Measurements from ENCODE around the gene HOXC10.

HOXC10 gene

DNA sequence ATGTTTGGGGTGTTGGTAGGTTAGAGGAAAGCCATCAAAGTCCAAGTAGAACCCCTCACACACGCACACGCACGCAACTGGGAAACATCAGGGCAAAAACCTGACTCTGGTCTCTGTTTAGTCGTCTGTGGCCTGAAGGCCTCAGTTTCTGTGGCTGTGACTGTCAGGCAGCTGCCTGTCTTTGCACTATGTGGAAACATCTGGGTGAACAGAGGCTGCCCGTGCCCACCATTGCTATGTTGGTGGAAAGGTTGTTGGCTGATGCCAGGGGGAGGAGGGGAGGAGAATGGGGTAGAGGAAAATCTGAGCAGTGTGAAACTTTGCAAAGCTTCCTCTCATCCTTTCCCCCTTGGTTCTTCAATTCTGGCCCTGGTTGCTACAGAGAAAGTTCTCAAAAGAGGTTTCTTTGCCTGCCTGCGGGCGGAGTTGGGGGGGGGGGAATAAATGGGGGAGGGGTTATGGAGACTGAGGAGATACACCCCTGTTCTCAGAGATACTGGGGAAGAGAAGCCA, 7.5 kb downstream of the HOXC10 start:
- no peak for DNase-seq

DNA sequence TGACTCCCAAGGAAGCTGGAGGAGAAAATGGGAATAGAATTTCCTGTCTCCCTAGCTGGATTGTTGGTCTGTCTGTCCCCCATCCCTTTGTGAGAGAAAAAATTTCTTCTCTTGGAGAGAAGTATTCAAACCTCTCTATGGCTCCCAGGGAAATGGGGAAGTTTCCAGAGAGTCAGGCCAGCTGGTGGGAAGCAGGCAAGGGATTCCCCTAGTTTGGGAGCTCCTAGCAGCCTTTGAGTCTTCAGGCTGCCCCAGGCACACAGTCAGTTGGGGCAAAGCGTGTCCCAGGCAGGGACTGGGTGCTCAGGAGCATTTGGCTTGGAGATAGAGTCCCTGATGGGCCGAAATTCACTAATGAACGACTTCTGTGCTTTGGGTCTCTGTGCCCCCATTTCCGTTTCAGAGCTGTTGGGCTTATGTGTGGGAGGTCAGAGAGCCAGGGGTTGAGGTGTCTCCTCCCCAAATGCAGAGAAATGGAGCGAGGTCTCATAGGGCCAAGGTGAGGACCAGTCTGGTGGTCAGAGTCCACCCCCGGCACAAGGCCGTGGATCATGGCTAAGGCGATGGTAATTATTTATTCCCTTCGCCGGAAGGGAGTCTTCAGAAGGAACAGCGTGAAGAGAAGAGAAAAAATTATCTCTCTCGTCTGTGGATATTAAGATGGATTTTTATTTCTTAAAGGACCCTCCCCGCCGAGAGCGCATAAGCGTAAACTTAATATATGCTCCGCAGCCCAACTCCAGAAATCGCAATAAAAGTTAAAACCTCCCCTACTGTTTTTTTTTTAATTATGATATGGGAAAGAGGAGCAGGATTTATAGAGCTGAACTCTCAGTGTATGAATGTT, 8.4 kb downstream of the HOXC10 start:
- DNase-seq = peak in 1 of 2 donors; percentile 9

DNA sequence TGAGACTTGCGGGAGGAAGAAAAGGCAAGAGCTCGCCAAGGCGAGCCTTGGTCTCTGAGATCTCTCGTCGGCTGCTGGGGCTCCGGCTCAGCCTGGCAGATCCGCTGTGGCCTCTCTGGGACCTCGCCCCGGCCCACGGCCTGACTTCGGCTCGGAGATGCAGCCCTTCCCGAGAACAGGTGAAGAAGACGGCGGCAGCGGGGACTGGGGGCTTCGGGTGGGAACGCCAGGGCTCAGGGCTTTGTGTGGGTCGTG, 9.0 kb downstream of the HOXC10 start:
- no peak for DNase-seq

DNA sequence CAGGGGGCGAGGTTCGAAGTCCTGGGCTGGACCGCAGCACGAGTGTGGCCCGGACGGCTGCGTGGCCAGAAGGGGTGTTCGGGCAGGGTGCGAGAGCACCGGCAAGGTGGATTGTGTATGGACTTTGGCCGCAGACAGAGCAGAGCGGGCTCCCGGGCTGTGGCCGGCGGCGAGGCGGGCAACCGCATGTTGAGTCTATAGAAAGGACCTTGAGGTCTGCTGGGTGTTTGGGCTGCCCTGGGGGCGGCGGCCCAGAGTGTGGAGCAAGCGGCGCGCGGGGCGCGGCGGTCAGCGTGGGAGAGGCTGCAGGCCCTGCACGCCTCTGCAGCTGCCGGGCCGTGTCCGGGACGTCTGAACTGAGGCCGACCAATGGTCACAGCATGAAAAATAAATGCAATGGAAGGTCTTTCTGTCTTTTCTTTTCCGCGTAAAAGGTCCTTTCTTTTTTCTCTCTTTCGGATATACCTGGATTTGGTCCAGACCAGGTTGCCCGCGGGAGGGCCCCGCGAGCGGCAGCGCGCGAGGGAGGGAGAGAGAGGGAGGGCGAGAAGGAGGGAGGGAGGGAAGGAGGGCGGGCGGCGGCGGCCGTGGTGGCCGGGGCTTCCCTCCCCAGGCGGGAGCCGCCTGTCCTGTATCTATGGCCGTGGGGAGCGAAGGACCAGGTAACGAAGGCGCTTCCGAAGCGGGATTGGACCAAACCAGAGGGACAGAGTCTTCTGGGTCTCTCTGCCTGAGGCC, 9.5 kb downstream of the HOXC10 start:
- no peak for DNase-seq

DNA sequence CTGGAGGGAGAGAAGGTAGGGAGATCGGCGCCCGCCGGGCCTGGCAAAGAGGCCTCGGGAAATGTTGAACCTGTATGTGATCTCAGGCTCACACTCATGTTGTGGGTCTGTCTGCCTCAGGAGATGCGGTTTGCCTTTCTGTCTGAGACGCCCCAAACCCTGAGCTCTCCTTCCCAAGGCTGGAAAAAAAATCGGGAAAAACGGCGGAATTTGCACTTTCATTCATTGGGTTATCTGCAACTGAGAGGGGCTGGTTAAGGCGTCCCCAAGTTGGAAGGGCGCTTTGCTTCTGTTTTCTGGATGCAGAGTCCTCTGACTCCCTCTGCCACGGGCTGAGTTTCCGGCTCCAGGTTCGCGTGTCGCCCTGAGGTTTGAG, 10.0 kb downstream of the HOXC10 start:
- DNase-seq = no peak

DNA sequence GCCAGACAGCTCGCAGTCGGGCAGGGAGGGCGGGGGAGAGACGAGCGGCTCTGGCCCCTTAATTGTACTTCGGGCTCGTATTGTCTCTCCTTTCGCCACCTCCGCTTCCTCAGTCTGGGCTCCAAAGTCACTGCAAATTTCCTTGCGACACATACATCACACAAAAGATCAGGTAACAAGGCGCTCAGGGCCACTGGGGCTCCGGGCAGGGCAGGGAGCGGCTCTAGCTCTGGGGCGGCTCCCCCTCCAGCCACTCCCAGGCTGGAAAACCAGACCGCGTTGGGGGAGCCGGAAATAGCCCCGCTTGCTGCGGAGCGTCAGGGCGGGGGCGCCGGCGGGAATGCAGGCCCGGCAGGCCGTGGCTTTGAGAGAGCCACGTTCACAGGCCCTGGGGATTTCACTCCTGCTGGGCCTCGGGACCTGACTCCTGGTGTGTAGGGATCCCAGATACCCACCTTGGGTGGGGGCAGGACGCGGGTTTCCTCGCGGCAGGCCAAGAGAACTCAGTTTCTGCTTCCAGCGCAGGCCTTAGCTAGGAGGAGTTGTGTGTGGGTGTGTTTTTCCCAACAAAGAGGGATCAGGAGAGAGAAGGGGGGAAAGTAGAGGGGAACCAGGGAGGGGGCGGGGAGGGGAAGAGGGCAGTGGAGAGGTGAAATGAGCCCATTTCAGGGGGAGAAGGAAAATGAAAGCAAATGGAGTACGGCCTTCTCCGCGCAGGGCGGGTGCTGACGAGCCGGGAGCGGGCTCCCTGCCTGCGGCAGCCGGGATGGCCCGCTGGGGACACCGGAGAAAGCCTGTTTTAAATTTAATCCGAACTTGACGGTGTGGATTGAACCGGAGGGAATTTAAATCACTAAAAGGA, 10.7 kb downstream of the HOXC10 start:
- DNase-seq = peak in 1 of 2 donors; percentile 12

DNA sequence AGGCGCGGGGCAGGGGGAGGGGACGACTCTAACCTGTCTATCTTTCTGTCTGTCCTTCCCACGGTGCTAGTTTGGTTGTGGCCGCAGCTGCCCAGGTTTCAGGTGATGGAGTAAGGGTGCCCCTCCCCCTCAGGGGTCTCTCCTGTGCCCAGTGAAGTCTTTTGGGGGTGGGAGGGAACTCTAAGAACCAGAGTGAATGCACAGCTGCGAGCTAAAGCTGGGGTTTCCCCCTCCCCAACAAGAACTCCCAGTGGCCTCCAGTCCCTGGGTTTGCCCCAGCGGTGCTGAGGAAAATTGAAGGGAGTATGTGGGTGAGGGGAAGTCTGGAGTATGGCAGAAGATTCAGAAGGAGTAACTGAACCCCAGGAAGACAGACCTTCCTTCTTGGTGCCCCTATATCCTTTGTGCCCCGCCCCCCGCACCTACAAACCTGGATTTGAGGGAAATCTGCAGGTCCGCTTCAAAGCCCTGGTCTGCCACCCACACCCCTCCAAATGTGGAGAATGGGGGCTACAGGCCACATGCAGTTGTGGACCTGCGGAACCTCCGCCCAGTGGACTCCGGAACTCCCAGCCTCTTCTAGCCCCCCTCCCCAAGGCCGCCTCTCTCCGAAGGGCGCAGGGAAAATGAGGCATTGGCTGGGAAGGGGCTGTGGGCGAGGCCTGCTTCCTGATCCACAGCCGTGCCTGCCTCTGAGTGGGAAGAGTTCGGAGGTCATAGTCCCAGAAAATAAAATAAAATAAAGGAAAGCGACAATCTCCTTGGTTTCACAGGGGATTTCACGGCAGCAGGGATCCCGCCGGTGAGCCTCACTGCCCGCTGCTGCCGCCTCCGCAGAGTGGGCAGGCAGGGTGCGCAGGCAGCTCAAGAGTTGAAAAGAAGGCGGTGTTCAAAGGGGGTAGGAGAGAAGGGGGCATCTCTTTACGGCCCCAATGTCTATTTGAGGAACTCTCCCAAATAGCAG, 11.6 kb downstream of the HOXC10 start:
- no peak for DNase-seq

DNA sequence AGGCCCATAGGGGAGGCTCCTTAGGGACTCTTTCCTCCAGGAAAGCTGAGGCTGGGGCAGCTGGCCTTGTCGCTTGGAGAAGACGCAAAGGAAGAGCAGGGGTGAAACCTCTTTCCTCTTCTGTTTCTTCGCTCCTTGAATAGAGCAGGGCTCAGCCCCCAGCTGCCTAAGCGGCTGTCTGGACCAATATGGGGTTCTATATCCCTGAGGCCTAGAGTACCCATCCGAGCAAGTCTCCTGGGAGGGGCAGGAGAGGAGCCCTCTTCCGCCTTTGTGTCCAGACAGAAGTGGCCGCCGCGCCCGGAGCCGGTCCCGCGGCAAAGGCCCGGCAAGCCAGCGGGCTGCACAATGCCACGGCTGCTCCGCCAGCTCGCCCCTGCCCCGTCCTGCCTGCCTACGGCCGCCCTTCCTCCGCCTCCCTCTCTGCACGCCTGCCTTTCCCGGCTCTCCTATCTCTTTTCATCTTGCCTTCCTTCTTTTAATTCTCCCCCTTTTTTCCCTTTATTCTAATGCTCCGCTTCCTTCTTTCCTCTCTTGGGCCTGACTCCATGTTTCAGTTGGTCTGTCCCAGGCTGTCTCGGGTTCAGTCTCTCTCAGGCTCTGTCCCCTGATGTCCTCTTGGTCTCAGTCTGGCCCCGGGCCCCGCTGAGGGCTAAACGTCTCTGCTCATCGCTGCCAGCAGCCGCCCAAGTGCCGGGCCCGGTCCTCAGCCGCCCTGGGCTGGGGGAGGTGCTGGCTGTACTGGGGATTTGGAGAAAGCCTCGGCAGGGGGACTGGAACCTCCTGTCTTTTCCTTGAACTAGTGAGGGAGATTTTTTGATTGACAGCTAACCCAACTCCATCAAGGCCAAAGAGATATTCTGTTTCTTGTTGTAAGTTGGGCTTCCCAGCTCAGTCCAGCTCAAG, 12.5 kb downstream of the HOXC10 start:
- DNase-seq = no peak

DNA sequence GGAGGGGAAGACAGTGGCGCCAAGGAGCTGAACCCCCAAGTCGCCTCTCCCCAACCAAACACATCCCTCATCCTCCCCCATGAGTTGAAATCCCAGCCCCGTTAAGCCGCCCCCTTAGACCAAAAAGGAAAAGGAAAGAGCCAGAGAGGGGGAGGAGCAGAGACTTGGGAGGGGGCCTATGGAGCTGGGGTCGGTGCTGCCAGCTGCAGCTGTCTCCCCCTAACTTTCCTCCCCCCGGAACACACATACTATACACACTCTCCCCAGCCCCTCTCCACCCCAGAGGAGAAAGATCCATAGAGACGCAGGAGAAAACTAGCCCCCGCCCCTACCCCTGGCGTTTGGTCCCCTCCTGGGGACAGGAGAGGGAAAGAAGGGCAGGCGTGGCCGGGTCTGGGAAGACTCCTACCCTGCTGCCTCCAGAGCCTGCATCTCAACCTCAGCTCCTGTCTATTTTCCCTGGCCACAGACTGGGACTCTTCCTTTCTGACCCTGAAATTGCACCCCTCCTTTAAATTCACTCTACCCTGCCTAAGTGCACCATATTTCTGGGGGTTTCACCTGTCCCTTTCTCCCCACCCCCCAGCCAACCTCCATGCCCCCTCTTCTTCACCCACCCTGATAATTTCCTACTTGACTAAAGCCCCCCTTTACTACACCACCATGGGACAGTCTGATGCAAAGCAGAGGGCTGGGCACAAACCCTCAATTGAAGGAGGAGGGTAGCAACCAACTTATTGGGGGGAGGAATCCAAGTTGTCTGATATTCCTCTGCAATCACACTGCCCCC, 13.4 kb downstream of the HOXC10 start:
- DNase-seq = no peak

DNA sequence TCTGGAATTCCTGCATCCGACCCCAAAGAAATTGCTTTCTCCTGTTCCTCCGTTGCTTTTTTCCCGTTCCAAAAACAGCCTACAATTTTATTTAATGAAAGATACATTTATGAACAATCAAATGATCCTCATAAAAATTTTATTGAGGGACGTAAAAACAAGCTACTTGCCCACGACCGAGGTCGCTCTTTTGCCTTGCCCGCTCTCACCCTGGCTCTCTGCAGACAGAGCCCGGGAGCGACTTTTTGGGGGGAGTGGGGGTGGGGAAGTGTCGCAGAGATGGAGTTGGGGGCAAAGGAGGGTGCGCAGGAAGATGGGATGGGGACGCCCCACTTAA, 13.9 kb downstream of the HOXC10 start:
- no peak for DNase-seq

DNA sequence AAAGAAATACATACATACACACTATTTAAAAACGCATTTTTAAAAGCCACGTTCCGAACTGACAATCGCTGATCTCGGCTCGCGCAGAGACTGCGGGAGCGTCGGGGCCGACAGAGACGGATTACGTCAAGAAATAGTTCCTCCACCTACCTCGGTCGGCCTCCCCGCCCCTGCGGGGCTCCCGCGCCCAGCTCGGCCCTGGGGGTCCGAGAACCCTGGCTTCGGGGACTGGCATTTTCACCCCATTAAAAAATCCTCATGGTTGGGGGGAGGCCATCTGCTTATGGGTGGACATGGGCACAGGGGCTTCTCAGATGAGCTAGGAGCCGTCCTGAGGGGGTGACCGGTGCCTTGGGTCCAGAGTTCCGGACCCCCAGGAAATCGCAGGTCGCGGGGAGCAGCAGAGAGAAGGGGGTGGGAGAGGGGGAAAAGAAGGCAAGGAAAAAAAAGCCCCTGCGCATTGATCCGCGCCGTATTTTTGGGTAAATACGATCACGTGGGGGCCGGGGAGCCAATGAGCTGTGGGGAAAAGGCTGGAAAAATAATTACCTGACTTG, 14.7 kb downstream of the HOXC10 start:
- DNase-seq = no peak

DNA sequence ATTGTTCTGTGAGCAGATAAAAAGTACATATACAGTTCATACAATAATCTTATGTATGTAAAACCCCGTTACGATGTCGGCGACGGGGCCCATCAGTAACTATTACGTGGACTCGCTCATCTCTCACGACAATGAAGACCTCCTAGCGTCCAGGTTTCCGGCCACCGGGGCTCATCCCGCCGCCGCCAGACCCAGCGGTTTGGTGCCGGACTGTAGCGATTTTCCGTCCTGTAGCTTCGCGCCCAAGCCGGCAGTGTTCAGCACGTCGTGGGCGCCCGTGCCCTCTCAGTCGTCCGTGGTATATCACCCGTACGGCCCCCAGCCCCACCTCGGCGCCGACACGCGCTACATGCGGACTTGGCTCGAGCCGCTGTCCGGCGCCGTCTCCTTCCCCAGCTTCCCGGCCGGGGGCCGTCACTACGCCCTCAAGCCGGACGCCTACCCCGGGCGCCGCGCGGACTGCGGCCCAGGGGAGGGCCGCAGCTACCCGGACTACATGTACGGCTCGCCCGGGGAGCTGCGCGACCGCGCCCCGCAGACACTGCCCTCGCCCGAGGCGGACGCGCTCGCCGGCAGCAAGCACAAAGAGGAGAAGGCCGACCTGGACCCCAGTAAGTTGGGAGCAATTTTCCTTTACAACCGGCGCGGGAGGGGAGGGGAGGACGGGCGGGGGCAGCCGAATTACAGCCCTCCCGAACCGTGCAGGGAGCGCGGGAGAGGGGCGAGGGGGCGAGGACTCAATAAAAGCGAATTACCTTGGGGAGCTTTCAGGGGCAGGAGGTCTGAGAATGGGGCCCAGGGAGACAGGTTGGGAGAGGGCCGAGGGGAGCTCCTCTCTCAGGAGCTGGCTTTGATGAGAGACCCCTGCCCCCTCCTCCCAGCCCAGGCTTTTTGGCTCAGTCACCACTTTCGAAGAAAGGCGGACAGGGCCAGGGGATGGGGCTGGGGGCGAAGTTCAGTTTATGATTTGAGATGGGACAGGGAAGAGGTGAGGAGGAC, 15.5 kb downstream of the HOXC10 start, which contains the start of gene HOXC9:
TSS of gene HOXC9 (plus strand) at position 46 of the 999 bp plus-strand sequence. CDS start at position 74, 28 bp downstream.
- no peak for DNase-seq

DNA sequence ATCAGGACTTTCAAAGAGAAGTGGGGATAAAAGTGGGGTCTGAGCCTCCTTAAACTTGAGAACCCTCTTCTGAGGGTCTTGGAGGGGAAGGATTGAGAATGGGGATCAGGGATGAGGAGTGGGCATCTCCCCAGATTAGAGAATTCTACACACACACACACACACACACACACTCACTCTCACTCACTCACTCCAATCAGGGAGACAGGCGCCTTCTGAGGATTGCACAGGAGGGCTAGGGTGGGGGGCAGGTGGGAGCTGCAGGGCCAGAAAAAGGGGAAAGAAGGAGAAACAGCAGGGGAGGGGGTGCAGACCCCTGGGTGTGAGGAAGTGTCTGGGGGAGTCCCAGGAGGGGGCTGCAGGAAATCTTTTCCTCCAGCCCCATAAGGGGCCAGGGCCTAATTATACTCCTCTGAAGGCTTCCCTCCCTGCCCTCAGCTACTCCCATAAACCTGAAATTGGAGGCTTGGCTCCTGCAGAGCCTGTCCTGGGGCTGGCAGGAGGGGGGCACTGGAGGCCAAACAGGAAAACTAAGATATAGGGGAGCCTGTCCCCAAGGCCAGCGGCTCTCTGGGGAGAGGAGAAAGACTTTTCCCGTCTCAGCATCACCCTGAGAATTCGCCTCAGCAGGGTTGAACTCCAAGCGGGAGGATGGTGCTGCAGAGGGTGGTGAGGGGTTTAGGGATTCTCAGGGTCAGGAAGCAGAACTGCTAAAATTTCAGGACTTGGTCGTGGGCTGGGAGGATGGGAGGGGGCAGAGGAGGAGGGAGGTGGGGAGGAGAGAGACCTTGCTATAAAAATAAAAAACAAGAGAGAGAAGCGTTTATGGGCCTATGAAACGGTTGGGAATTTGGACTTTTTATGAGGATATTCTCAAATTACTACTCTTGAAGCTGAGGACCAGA, 16.6 kb downstream of the HOXC10 start:
- DNase-seq = no peak

DNA sequence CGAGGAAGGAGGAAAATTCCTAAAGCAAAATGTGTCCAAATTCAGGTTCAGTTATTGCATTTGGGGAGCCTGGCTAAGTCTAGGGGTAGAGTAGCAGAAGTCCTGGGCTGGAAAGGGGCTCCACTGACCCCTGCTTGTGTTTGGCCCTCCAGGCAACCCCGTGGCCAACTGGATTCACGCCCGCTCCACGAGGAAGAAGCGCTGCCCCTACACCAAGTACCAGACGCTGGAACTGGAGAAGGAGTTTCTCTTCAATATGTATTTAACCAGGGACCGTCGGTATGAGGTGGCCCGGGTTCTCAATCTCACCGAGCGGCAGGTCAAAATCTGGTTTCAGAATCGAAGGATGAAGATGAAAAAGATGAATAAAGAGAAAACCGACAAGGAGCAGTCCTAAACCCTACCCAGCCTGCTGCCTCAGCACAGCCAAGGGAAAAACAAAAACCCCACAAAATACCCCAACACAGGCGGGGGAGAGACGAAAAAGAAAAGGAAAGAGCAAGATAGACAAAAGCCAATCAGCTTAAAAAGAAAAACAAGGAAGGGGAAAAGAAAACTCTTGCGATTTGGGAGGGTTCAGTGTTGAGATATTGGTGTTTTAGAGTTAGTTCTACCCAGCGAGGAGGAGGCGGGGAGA, 17.4 kb downstream of the HOXC10 start:
- DNase-seq = no peak

DNA sequence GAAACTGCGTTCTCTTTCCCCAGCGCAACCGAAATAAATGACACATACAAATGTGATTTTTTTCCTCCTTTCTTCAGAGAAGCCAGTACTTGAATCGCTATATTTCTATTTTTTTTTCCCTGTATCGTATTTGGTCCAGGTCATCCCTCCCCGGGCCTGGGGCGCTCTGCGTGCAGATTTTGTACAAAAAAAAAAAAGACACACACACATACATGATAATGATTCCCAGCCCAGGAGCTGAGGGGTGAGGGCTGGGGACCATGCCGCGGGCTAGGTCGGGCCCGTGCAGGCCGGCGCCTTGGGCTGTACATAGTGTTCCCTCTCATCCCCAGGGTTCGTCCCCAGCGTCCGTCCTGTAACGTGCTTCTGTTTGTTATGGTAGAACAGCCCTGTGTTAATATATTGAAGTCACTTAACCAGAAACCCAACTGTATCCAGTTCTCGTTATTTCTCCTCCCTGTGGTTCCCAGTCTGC, 18.0 kb downstream of the HOXC10 start:
- no peak for DNase-seq

DNA sequence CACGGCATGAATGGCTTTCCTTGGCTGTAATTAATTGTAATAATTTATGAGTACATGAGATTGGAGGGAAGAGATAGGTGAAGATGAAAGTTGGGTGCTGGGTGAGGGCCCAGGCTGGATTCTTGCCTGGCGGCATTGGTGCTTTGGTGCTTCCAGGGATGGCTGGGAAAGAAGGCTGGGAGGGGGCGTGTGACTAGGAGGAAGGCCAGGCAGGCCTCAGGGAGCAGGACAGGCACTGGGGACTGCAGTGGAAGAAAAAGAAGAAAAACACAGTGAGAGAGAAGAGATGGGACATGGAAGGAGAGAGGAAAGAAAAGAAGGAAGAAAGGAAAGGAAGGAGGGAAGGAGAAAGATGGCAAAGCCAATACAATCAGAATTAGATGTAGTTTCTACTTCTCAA, 18.7 kb downstream of the HOXC10 start:
- no peak for DNase-seq
